DMS114 treated with DMSO at 0.1 percent for 48 hours (cell line): ENCODE data around the gene BCL2L1.
"Not testable (repeated sequence)": the region's sequence is repeated elsewhere in the genome, so short reads cannot be mapped to it uniquely, and the experiment has no call there.

Experiments
- DNase-seq: peaks from one replicate; lab custom pipeline; 2025; ENCODE audit not compliant: unreplicated experiment; lab: John Stamatoyannopoulos, UW

BCL2L1 gene

DNA sequence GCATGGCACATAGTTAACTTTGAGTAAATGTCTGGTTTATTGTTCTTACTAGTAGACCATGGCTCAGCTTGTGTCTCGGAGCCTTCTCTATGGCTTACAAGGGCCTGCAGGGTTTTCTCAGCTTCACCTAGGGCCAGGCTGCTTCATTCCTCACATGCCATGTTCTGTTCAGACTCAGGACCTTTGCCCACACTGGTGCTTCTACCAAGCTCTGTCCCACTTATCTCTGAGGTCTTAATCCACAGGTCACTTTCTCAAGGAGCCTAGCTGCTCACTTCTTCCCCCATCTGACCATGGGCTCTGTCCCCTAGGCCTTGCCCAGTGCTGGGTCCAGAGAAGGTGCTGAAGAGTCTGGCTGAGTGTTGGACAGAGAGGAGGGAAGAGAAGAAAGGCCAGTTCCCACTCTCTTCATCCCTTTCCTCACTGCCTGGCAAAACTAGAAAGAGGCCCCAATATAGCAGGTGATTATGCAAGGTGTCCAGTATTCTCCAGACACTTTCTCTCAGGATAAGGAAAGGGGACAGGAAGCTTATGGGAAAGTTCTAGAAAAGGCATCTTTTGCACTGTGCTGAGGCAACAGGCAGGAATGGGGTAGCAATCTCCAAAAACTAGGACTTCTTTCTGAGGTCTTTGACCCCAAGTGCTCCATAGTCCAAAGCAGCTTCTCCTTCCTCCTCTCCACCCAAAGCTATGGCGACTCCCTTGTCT, 45.0 kb downstream of the BCL2L1 start:
- no peak for DNase-seq

DNA sequence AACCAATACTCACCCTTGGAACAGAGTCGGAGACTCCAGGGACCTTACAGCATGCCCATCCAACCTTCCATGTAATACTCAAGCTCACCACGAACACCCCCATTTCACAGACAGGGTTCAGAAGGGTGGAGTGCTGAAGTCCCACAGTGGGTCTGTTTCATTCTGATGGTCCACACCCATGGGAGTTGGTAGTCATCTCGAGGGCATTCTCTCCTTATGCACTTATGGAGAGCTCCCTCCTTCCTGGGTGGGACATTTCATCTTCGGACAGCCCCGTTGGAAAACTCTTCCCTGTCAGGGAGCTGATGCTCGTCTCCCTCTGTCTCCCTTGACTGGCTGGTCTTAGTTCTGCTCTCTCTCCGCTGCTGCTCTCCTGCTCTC, 46.1 kb downstream of the BCL2L1 start:
- DNase-seq: no peak

DNA sequence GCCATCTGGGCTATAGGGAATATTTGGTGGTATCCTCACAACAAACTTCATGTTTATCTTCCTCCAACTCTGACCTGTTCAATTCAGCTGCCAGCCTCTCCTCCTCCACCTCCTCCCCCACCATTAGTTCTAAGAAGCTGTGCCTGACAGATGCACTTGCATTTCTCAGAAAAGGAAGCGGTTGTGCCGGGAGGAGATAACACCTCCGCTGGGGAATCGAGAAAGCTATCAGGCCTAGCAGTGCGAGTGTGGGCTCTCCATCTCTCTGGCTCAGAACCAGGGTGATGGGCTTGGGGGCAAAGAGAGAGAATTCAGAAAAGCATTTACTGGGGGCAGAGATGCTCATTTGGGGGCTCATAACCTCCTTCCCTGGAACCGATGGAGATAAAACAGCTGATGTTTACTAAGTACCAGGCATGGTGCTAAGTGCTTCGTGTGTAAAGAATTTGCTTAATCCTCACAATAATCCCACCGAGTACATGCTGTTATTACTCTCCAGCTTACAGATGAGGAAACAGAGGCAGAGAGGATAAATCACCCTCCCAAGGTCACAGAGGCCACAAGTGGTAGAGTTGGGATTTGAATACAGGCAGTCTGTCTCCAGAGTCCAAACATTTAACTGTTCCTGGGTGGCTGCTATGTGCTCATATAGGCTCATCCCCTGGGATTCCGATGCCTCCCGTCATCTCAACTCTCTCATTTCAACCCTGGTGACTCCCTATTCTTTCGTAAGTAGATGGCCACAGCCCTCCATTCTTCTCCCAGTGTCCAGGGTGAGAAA, 46.6 kb downstream of the BCL2L1 start:
- no peak for DNase-seq

DNA sequence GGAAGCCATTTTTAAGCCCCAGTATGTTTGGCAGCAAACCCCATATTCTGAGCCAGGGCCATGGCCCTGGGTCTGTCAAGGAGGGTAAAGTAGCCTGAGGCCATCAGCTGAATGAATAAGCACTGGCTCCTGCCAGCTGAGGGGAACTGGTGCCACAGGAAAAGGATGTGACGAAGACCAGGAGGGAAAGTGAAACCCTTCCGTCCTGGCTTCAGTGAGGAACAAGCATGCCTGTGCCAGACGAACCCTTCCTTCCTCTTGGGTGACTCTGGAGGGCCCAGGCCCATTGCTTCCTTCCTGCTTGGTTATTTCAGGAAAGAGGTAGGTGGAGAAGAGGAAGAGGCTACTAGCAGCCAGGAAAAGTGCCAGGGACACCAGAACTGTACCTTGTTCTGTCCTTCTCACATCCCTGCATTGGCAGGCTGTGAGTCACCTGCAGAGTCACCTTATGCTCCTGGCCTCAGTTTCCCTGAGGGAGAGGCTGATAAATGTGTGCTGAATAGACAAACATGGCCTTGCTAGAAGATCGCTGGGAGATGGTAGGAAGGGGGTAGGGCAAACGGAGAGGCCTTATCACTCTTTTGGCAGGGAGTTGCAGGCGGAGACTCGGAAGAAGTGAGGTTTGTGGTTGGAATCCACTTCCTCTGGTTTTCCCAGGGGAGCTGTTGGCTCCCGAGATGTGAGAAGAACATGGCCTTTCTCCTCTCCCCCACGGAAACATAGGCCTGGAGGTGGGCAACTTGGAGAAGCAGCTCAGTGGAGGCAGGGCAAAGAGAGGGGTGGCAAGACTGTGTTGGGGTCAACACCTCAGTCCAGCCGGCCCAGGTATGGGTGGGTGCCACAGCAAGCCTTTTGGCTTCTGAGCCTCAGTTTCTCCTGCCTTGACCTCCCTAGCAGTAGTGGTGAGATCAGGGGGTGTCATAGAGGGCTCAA, 47.5 kb downstream of the BCL2L1 start:
- no peak for DNase-seq

DNA sequence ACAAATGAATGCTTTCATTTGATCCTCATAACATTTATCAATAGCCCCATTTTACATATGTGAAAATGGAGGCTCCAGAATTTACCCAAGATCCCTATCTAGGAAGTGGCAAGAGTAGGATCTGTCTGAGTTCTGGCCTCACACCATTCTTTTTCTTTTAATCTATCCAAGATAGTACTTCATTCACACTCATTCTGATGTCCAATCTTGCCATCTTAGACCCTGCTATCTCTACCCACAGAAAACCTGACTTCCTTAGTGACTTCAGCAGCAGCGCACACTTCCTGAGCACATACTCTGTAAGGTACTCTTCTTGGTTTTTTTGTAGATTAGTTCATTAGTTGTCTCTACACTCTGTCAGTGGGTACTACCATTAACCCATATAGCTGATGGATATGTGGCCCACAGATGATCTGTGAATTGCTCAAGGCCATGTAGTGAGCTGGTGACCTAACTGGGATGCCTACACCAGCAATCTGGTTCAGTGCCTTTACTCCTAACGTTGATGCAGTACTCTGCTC, 48.7 kb downstream of the BCL2L1 start:
- no peak for DNase-seq

DNA sequence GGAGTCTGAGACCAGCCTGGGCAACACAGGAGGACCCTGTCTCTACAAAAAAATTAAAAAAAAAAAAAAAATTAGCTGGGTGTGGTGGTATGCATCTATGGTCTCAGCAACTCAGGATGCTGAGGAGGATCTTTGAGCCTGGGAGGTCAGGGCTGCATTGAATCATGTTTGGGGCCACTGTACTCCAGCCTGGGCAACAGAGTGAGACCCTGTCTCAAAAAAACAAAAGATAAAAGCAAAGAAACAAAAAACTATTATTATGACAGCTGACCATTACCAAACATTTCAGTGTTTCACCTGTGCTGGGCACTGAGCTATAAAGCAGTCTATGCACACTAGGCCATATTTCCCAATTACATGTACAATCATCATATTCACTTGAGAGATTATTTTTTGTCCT, 49.2 kb downstream of the BCL2L1 start:
- DNase-seq: no peak

DNA sequence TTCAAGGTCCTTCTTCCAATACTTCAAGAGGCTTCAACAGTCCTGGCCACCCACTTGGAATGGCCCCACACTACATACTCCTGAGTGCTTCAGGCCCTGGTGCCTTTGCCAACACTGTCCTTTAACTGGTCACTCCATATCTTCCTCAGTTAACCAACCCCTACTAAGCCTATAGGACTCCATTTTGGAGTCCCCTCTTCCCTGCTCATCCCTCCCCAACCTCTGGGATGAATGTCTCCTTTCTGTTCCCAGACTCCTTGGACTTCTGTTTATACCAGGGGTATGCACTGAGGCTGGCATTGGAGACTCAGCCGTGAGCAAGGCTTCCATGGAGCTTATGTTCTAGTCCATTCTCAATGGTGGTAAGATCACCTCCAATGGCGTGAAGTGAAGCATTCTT, 51.3 kb downstream of the BCL2L1 start:
- no peak for DNase-seq

DNA sequence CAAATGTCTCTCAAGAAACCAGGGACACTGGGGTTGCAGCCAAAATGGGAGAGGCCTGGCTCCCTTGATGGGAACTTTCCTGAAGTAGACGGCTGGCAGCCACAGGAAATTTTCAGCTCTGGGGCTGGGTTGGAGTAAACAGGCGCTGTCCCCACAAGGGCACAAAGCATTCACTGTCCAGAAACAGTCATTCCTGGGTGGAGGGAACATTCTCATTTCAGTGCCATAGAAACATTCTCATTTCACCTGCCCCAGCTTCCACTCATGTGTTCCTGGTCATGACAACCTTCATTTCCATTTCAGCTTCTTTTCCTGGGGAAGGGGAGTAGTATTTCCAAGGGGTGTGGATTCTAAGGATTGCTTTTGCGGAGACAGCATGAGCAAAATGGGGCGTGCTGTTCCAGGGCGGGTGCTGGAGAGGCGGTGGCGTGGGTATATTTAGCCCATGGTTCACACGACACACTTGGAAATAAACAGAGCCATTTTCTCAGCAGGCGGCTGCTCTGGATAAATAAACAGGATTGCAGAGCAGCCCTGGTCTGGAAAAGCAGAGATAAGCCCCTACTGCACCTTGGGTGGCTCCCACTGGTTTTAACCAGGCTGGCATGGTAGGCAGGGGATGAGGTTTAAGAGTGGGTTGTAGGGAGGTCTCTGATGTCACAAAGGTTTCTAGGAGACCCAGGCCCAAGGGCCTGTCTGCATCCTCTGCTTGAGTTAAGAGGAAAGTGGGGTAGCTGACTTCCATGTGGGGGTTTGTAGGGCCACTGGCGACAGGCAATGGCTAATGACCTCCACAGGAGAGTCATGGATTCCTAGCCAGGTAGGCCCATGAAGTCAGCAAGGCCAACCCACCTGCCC, 52.1 kb downstream of the BCL2L1 start:
- DNase-seq: no peak

DNA sequence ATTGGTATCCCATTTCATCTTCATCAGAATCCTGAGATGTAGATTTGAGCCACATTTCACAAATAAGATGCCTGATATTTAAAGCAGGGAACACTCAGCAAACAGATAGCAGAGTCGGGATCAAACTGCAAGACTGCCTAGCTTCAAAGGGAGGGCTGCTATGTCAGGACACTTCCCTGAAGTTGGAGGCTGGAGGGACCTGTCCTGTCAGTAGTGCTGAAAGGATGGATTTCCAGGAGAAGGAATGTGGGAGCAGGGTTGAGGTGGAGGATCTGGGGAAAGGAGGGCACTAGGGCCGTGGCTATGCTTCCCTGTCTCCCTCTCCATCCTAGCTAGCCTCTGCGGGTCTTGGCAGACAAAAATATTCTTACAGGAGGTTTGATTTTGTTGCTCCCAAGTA, 52.8 kb downstream of the BCL2L1 start:
- no peak for DNase-seq

DNA sequence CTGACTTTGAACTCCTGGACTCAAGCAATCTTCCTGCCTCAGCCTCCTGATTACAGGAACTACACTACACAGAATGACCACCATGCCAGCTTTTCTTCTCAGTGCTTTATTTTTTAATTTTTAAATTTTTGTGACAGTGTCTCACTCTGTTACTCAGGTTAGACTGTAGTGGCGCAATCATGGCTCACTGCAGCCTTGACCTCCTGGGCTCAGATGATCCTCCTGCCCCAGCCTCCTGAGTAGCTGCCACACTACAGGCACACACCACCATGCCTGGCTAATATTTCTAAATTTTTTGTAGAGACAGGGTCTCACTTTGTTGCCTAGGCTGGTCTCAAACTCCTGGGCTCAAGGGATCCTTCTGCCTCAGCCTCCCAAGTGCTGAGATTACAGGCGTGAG, 53.7 kb downstream of the BCL2L1 start:
- not testable (repeated sequence) for DNase-seq

DNA sequence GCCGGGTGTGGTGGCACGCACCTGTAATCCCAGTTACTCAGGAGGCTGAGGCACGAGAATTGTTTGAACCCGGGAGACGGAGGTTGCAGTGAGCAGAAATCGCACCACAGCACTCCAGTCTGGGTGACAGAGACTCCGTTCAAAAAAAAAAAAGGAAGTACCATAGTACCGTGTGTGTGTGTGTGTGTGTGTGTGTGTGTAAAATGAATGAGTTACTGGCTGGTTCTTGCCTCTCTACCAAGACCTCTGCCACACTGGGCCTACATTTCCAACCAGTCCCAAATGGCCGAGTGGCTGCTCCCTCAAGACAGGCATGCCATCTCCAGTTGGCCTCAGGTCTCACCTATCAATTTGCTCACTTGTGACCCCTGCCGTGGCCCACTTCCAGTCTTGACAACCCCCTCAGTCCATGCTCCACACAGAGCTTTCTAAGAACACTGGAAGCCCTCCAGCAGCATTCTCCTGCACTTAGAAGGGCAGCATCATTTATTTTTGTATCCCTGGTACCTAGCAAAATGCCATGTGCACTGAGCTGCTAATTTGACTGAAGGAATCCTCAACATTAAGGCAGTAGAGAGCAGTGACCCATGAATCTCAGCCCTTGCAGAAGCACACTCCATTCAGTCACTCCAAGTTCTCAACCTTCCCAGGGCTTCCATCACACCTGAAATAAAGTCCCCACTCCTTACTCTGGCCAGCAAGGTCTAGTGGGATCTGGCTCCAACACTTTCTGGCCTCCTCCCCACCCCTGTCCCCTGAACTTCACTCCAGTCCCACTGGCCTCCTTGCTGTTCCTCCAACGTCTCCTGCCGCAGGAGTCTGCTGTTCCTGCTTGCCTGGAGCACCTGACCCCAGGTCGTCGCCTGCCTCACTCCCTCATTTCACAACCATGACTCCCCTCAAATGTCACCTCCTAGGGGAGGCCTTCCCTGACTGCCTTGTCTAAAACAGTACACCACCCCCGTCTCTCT, 55.1 kb downstream of the BCL2L1 start:
- no peak for DNase-seq

DNA sequence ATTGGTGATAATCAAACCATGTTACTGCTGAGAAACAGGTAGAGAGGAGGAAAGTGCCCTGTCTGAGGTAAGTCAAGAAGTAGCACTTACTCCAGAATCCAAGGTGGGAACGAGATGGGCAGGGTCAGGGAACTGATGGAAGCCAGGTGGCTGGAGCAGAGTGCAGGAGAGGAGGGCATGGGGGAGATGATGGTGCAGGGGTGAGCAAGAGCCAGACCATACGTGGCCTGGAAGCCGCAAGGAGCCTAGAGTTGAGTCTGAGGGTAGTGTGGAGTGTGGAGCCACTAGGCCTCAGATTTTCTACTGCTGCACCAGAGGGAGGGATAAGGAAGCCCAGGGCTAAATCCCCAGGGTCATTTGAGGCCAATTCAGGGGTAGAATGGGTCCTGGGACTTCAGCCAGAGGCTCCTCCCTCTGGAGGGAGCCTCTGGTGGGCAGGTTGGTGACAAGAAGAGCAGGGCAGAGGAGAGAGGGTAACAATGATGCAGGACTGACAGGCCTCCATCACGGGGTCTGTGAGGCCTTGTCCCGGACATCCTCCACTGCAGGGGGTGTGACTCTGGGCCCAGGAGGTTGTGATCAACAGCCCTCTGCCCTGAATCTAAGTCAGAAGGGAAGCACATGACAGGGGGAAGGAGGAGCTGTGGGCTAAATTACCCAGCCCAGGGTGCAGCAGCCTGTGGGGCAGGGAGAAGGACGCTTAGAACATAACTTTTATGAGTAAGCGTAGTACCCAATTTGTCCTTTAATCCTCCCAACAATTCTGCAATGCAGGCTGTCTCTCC, 56.2 kb downstream of the BCL2L1 start:
- DNase-seq: no peak

DNA sequence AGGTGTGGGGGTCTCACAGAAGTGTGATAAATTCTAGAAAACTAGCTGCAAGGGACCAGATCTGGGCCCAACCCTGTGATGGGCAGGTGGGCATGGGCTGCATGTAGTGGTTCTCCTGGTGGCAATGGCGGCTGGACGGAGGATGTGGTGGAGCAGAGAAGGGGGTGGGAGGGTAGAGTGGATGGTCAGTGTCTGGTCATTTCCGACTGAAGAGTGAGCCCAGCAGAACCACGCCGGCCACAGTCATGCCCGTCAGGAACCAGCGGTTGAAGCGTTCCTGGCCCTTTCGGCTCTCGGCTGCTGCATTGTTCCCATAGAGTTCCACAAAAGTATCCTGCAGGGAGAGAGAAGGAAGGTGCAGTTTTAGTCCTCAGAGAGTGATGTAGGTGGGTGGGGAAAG, 56.9 kb downstream of the BCL2L1 start:
- DNase-seq: no peak

DNA sequence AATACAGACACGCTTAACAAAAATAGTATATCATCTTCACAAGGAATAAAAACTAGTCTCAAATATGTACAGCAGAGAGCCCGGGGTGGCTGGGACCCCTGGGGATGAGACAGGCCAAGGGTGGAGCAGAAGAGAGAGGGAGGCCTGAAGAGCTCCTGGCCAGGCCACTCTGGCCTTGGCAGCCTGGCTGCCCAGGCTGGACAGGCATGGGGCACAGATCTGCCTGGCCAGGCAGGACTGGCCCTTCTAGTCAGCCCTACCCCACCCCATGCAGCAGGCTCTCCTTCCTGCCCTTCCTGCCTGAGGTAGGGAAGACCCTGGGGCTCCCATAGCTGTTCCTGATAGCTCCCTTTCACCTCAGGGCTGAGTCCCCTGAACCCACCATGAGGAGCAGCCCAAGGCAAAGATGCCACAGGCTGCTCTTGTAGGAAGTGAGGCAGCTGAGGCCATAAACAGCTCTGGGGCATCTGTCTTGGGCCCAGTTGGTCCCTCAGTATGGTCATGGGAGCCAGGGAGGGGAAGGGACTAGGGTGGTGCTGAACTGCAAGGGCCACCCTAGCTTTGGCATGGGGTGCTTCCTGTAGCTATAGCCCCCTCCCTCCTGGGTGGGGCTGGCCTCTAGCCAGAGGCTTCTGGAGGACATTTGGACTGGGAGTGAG, 57.8 kb downstream of the BCL2L1 start:
- DNase-seq: no peak

DNA sequence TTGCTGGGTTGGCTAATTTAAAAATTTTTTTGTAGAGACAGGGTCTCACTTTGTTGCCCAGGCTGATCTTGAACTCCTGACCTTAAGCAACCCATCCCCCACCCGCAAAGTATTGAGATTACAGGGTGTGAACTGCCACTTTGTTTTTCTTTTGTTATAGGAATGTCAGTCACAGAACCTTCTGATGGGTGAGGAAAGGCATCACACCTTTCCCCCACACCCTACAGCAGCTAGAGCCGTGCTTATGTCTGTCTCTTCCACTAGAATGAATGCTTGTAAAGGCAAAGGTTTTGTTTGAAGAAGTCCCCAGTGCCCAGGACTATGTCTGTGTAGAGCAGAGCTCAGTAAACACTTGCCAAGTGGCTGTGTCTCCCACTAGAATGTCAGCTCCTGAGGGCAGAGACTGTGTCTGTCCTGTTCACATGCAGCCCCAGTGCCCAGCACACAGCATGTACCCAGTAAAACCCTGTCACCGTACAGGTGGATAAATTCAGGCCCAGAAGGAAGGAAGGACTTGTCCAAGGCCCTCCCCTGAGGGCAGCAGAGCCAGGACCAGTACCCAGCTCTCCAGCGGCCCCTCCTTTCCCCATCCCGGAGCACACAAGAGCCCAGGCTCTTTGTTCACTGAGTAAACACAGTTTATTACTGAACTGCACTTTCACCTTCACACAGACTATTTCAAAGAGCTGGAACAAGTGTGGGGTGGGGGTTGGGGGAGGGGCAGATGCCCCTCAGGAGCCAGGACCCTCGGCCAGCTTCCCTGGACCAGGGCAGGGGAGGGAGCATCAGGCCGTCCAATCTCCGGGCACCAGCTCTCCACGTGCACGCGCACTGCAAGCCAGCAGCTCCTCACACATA, 58.6 kb downstream of the BCL2L1 start:
- no peak for DNase-seq

DNA sequence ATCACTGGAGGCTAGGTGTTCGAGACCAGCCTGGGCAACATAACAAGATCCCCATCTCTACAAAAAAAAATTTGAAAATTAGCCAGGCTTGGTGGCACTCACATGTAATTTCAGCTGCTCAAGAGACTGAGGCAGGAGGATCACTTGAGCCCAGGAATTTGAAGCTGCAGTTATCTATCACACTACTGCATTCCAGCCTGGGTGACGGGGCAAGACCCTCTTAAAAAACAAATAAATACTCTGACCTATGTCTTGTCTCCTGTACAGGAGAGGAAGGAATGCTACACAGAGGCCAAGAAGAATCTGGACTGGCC, 59.2 kb downstream of the BCL2L1 start:
- no peak for DNase-seq

DNA sequence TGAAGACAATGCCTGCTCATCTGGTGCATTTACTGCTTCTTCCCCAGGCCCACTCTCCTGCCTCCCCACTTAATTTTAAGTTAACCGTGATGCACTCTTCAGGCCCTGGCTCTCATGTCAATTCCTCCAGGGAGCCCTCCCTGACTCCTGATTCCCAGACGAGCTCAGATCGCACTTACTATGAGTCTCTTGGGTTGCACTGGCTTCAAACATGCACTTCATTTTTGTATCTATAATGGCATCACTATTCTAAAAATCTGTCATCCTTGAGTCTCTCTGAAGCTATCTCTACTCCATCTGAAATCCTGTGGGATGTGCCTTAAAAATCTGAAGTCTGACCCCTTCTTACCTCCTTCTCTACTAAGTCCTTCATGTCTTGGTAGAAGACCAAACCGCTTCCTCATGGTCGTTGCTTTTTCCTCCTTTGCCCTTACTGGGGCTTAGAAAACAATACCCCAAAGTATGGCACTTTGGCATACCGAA, 60.3 kb downstream of the BCL2L1 start:
- no peak for DNase-seq
